DMS79 (cell line): ENCODE results near the gene PHF21A.
A peak's percentile ranks its signal among the peaks of the same experiment; 100 is the strongest.

ENCODE experiments used
- DNase-seq: peaks from one replicate; lab custom pipeline; 2025; lab: John Stamatoyannopoulos, UW

PHF21A gene

DNA sequence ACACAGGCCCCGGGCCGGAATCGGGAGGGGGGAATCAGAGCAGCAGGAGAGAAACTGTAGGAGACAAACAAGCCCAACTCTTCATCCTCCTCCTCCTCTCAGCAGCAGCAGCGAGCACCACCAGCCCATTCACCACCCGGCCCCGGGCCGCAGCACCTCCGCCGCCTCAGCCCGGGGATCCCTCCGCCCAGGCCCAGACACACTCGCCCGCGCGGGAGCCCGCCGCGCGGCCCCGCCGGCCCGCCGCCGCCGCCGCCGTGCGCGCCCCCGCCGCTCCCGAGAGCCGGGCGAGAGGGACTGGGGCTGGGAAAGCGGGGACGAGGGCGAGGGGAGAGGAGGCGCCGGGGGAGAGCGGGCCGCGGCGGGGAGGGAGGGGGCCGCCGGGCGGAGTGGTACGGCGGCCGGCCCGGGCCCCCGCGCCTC, at the start of gene PHF21A:
TSS of gene PHF21A (minus strand) at position 154 of the 423 bp plus-strand sequence. CDS start 37,235 bp downstream, outside the sequence.
- DNase-seq = peak; percentile 76

DNA sequence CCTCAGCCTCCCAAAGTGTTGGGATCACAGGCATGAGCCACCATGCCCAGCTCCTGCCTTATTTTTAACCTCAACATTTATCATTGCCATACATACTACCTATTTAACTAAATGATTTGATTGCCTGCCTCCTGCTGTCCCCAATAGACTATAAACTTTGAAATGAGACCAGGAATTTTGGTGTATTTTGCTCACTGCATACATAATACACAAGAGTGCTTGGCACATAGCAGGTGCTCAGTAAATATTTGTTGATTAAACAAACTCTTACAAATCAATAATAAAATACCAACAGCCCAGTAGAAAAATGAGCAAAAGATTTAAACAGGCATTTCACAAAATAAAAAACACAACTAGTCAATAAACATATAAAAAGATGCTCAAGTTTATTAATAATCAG, 49.5 kb upstream of the PHF21A start:
- no peak for DNase-seq

DNA sequence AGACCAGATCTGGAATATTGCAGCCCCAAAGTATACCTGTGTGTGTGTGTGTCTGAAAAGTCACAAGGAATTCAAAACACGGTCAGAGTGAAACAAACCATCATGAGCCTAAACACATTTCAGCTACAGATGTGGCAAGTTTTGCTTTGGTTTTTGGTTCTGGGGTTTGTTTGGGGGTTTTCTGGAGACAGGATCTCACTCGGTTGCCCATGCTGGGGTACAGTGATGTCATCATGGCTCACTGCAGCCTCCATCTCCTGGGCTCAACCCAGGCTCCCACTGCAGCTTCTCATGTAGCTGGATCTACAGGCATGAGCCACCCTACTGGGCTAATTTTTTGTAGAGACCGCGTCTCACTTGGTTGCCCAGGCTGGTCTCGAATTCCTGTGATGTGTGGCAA, 41.4 kb upstream of the PHF21A start:
- DNase-seq = no peak

DNA sequence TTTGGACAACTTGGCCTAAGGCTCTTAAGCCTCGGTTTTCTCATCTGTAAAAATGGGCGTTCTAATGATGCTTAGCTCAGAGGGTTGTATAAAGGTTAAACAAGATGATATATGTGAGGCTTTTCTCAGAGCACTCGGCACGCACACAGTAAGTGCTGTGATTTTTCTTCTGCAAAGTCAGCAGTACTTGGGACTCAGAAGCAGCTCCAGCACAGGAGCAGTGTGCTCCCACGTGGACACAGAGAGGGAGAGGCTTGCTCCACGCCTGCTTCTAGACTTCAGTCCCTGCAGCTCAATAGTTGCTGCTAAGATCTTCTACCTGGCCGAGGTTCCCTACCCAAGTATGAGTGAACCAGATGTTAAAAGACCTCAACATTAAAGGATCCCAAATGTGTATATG, 39.9 kb upstream of the PHF21A start:
- no peak for DNase-seq

DNA sequence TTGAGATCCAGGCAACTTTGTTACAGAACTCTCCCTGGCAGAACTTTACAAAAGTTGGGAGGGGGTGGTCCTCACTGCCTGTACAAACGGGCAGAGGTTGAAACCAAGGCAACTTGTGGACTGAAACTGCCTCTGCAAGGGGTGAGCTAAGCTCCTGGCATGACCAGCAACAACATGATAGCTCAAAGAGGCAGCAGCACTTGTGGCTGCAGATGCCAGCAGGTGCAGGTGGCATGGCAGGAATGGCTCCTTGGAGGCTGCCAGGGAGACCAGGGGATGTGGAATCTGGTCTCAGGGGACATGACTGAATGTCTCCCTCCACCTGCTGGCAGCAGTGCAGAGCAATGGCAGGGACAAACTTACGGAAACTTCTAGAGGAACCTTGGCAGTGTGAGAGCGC, 38.8 kb upstream of the PHF21A start:
- peak; percentile 23 for DNase-seq

DNA sequence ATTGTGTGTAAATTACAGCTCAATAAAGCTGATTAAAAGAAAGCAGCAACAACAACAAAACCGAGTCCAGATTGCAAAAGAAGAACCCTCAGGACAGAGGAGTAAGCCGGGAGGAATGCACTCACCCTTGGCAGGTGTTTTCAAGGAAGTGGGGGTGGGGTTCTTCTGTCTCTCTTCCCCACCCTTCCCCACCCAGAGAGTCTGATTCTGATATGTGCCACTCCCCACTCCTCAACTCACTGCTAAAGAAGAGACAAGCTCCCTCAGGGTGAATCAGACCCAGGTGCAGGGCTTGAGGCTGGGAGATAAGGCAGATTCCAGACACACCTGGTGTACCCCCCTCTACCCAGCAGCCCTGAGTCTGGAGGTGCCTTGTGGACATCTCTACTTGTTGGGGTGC, 38.4 kb upstream of the PHF21A start:
- no peak for DNase-seq

DNA sequence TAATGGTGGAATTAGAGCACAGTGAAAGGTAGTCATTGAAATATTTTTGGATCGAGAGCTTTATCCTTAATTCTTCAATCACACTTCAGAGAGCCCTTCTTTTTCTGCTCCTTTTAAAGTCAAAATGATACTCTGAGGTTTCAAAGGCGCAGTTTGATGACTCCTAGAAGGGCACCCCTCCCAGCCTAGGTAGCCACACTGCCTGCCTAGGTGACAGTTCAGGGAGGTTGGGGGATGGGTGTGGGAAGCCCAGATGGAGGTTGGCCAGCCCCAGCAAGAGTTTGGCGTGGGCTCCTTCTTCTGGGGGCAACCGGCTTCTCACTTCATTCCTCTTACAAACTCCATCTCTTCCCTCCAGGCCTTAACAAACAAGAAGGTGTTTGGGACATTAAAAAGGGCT, 28.6 kb upstream of the PHF21A start:
- no peak for DNase-seq

DNA sequence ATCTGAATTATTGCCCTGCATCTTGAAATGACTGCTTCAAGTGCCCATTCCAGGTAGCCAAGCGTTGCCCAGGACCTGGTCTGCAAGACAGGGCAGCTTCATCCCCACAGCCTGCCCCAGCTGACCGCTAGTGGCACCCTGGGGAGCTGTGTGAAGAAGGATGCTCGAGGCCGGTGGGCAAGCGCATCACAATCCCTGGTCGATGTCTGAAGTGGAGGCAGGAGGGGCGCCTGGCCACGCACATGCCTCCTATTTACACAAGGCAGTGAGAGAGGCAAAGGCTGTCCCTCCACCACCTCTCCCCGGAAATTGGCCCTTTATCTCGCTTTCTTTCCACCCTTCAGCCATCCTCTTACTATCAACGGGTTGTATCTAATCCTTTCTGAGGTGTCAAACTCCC, 28.1 kb upstream of the PHF21A start:
- no peak for DNase-seq

DNA sequence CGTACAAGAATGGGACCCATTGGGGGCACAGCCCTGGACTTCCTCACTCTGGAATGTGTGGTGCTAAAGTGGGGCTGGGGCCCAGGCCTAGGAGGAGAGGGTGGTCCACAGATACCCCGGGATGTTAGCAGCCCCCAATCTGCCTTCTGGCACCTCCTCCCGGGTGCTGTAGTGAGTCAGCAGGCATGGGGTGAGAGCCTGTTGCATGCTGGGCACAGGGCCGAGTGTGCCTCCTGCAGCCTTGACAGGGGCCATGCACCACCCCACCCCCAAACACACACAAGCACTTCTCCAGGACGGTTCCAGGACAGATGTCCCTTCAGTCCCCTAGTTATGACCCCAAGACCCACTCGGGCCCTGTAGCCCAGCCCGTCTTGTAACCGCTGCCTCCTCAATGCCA, 23.5 kb upstream of the PHF21A start:
- DNase-seq = no peak

DNA sequence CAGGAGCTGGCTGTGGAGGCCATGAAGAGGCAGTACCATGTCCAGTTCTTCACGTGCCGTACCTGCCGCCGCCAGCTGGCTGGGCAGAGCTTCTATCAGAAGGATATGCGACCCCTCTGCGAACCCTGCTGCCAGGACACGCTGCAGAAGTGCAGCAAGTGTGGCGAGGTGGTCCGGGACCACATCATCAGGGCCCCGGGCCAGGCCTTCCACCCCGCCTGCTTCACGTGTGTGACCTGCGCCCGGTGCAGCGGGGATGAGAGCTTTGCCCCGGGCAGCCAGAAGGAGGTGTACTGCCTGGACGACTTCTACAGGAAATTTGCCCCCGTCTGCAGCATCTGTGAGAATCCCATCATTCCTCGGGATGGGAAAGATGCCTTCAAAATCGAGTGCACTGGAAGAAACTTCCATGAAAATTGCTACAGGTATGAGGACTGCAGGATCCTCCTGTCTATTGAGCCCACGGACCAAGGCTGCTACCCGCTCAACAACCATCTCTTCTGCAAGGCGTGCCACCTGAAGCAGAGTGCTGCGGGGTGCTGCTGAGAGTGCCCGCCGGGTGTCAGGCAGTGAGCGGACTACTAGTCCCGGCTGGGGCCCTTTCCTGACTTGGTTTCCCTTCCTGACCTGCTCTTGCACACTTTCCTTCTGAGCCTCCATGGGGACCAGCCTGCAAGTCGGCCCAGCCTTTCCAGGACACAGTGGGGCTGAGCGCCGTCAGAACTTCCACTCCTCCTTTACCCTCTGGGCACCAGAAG, 22.0 kb upstream of the PHF21A start:
- DNase-seq = no peak

DNA sequence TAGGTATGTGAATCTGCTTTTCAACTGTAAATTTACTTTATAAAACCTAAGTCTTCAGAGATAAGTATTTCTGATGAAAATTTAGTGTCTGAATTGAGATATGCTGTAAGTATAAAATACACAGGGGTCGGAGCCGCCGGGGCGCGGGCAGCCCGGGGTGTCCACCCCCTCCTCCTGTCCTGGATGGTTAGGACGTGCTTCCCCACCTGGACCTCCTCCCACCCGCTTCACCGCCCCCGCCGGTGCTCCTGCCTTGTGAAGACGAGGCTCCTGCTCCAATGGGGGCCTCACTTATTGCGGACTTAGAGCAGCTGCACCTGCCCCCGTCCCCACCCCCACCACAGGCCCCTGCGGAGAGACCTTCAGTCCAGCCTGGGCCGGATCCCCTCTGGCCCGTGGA, 21.3 kb upstream of the PHF21A start:
- no peak for DNase-seq

DNA sequence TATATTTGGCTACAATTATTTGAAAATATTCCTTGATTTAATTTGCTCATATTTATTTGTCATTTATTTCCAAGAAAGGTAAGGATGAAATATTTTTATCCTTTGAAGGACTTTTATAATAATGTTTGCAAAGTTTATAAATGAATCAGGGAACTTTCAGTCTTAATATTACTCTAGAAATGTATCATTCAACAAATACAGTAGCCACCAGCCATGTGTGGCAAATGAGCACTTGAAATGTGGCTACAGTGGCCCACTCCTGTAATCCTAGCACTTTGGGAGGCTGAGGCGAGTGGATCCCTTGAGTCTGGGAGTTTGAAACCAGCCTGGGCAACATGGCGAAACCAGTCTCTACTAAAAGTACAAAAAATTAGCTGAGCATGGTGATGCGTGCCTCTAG, 20.3 kb upstream of the PHF21A start:
- DNase-seq = no peak

DNA sequence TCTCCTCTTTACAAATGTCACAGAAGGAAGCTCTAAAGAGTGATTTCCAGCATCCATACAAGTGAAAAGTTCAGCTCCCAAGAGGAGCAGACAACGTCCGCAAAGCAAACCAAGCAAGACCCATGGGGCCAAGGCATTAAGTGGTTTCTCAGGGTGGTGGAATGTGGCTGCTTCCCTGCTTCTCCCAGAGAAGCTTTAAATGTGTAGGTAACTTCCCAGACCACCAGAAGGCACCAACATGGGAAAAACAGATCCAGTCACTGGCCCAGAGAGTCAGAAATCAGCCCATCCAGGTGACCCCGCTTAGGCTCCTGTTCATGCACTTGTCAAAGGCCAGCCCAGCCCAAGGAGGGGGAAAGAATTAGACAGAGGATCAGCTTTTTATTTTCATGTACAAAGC, 13.3 kb upstream of the PHF21A start:
- DNase-seq = no peak

DNA sequence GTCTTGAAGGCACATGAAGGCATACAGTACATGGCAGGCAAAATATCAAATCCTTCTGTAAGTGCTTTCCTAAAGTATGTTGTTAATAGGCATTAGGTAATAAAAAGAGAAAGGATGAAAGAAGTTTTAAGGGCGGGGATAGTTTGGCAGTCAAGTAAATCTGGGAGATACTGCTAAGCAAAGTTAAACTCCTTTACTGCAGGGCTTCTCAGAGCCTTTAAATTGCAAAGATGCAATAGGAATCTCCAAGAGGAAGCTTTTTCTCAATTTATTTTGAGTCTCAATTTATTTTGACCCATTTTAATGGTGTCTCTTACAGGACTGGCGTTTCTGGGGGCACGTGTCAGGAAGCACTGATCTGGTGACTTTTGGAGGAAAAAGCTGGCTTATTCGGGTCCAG, 12.8 kb upstream of the PHF21A start:
- DNase-seq = no peak

DNA sequence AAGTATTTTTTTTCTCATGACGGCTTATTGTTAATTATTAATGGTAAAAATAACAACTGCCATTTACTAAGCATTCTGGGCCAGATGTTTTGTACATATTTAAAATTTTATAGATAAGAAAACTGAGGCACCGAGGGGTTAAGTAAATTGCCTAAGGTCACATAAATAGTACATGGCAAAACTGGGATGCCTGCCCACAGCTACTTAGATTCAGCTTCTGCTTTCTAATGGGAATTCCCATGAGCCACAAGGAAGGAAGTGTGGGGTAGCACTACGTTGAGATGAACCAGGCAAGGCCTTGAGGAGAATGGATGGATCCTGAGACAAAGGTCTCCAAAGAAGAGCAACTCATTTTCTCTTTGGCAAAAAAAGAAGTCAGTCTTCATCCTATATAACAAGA, 11.9 kb upstream of the PHF21A start:
- no peak for DNase-seq

DNA sequence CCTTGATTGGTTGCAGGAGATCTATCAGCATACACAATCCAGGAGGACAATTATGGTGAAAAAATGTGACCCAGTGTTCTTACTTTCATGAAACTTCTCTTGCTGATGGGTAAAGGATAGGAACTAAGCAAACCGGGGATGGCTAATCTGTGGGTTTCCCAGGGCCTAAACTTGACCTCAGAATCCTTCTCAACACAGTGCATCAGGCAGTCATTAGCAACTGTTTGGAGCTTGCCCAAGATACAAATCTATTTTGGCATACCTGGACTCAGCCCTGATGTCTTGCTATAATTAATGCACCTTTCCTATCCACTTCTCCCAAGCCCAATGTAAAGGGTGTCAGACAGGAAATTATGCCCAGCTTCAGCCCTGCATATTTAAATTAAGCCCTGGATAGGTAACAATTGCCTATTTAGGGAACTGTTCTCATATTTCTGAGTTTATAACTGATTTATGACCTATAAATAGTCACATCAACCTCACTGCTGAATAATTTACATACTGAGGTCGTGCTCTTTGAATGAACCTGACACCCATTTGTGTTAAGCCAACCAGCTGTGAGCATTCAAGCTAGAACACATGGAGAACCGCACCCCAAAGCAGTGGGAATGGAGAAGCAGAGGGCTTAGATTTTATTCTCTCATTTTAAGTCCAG, 9.2 kb upstream of the PHF21A start:
- no peak for DNase-seq

DNA sequence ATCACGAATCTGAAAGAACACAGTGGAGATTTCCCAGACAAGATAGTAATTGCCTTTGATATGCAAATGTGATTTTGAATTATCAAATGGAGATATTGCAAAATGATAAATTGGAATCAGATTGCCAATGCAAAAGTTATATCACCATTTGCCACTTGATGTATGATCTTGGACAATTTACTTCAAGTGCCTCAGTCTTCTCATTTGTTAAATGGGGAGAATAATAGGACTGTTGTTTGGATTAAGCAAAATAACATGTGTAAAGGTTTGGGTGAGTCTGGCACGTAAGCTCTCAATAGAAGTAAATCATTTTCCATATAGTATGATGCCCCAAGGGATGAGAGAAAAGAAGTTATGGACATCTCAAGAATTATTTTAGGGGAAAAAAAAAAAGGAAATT, 7.9 kb upstream of the PHF21A start:
- no peak for DNase-seq

DNA sequence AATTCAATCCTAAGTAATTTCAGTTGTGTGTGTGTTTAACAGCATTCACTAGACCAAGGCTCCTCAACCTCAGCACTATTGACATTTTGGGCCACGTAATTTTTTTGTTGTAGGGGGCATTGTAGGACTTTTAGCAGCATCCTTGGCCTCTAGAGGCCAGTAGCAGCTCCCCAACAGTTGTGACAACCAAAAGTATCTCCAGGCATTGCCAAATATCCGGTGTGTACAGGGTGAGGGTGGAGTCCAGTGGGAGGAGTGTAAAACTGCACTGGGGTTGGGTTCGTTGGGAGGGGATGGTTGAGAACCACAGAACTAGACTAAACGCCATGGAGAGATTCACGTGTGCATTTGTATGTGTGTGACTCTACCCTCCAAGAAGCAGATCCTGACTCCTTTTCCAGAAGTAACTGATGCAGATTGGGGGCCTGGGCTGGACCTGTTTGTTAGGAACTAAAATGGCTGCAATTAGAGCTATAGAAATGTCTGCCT, 5.9 kb upstream of the PHF21A start:
- no peak for DNase-seq

DNA sequence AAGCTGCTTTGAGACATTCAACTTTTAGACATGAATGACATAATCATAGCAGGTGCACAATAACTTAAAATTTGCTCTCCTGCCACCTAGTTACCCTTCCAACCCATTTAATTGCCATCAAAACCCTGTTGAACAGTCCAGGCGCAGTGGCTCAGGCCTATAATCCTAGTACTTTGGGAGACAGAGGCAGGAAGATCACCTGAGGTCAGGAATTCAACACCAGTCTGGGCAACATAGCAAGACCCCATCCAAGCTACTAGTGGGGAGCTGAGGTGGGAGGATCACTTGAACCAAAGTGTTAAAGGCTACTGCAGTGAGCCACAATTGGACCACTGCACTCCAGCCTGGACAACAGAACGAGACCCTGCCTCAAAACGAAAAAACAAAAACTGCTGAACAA, 4.0 kb upstream of the PHF21A start:
- no peak for DNase-seq

DNA sequence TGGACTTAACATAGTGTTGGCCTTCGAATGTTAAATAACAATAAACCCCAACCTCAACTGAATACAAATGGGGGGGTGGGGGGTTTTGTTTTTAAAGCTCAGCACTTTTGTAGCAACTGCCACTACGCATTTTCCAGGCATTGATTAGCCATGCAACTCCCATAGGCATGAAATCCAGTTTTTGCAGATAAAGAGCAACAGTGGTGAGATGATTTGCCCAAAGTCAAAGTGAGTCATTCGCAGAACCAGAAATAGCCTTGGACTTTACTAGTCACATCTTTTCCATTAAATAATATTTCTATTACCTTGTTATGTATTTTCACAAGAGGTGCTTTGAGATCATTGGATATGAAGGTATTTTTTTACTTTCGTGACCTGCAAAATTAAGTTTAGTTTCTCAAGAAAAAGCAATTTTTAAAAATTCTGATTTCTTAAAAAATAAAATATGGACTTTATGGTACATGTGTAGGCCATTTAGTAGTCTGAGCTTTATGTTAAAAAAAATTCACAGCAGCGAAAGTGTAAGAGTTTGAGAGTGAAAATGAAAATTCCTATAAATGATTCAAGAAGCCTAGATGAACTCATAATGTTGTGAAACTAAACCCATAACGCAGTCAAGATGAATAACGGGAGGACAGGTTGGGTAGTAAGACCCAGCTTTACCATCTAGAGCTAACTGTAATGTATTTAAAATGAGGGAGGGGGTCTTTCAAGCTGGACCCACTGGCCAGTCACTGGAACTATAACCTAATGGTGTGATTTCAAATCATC, 1.9 kb upstream of the PHF21A start:
- no peak for DNase-seq

DNA sequence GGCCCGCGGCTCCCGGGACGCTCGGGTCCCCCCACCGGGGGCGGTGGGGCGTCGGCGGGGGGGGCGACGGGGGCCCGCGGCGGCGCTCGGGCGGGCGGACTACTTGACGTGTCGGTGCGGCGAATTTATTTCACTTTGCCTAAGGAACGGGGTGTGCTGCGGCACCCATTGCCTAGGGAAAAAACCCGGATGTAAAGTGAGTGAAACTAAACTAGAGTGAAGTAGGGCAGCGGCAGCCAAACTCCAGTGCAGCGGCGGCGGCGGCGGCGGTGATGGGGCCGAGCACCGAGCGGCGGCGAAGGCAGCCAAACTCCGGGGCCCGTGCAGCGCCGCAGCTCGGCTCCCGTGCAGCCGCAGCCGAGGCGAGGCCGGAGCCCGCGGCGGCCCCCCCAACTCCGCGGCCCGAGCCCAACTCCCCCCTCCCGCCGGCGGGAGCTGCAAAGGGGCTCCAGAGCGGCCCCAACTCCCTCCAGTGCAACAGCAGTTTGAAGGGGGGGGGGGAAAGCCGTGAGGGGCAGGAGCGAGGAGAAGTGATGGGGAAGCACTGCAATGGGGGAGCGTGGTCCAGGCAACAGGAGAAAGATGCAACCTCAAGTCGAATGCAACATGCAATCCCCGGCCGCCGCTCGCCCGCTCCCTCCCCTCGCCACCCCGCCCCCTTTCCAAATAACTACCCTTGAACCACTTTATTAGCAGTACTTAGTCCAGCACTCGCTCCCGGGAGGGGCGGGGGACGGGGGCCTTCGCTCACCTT, 647 bp upstream of the PHF21A start:
- DNase-seq = peak; percentile 74
